ENCODE data around the gene PGM5.
A peak's percentile ranks its signal among the peaks of the same experiment; 100 is the strongest.
"Not testable (repeated sequence)": the region's sequence is repeated elsewhere in the genome, so short reads cannot be mapped to it uniquely, and the experiment has no call there.

PGM5 gene

GRCh38 chr9:68356380-68357118 is at the start of gene PGM5:
Gene PGM5, plus strand, starts transcription at chr9:68356611. Its CDS starts 517 bp downstream, at chr9:68357128.
- DNase-seq, result peak; percentile 56

GRCh38 chr9:68307127-68307526 is 49.3 kb upstream of the PGM5 start:
- DNase-seq, result not testable (repeated sequence)

- not testable (repeated sequence) for DNase-seq
These were observed 48.8 kb upstream of the PGM5 start for GRCh38 chr9:68307654-68308053.

- not testable (repeated sequence) for DNase-seq
These were observed 45.2 kb upstream of the PGM5 start for GRCh38 chr9:68311208-68311607.

GRCh38 chr9:68318209-68318608 is 38.2 kb upstream of the PGM5 start:
- not testable (repeated sequence) for DNase-seq

- not testable (repeated sequence) for DNase-seq
These were observed 32.7 kb upstream of the PGM5 start for GRCh38 chr9:68323749-68324148.

GRCh38 chr9:68324518-68324917 is 31.9 kb upstream of the PGM5 start:
- DNase-seq, result not testable (repeated sequence)

- not testable (repeated sequence) for DNase-seq
These were observed 27.3 kb upstream of the PGM5 start for GRCh38 chr9:68329106-68329505.

- not testable (repeated sequence) for DNase-seq
These were observed 25.8 kb upstream of the PGM5 start for GRCh38 chr9:68330531-68331173.

- DNase-seq, result not testable (repeated sequence)
These were observed 24.3 kb upstream of the PGM5 start for GRCh38 chr9:68332122-68332521.

- DNase-seq, result not testable (repeated sequence)
These were observed 20.5 kb upstream of the PGM5 start for GRCh38 chr9:68335935-68336334.

- not testable (repeated sequence) for DNase-seq
These were observed 19.6 kb upstream of the PGM5 start for GRCh38 chr9:68336639-68337339.

GRCh38 chr9:68338000-68338399 is 18.4 kb upstream of the PGM5 start:
- DNase-seq, result not testable (repeated sequence)

GRCh38 chr9:68342265-68343025 is 14.0 kb upstream of the PGM5 start:
- not testable (repeated sequence) for DNase-seq

GRCh38 chr9:68343242-68343641 is 13.2 kb upstream of the PGM5 start:
- DNase-seq, result not testable (repeated sequence)

GRCh38 chr9:68343992-68344391 is 12.4 kb upstream of the PGM5 start:
- DNase-seq, result not testable (repeated sequence)

GRCh38 chr9:68351689-68352088 is 4.7 kb upstream of the PGM5 start:
- not testable (repeated sequence) for DNase-seq

GRCh38 chr9:68355993-68356379 is 425 bp upstream of the PGM5 start:
- not testable (repeated sequence) for DNase-seq

GRCh38 chr9:68357119-68357714 is 806 bp downstream of the PGM5 start:
- not testable (repeated sequence) for DNase-seq

- peak; percentile 17 for DNase-seq
These were observed 10.6 kb downstream of the PGM5 start for GRCh38 chr9:68366933-68367547.

- not testable (repeated sequence) for DNase-seq
These were observed 19.4 kb downstream of the PGM5 start for GRCh38 chr9:68375789-68376188.

GRCh38 chr9:68377723-68378122 is 21.3 kb downstream of the PGM5 start:
- not testable (repeated sequence) for DNase-seq
